Measurements from ENCODE around the gene HCFC1. TPM values are rescaled to one million over a fixed set of nuclear protein-coding genes. Genes with fewer than 3 reads are reported as not detected.
"Not testable (repeated sequence)": the region's sequence is repeated elsewhere in the genome, so short reads cannot be mapped to it uniquely, and the experiment has no call there.

Gene HCFC1
- total RNA-seq, 1 donor from 2014 or later: 39.5 TPM

GRCh38 chrX:153981771-153982533 is 10.3 kb upstream of the HCFC1 start:
- no peak for DNase-seq (ENCODE audit: low spot score)
- intact Hi-C loops (cut with DNase I): no loop called here

- intact Hi-C loops (cut with DNase I): no loop called here
- no peak for DNase-seq (ENCODE audit: low spot score)
Observed at GRCh38 chrX:153981231-153981630, 9.6 kb upstream of the HCFC1 start.

GRCh38 chrX:153980394-153980793 is 8.8 kb upstream of the HCFC1 start:
- DNase-seq (ENCODE audit: low spot score); intact Hi-C loops (cut with DNase I): not testable (repeated sequence)

- intact Hi-C loops (cut with DNase I): loop anchor here (10.0 kb wide), 1 partner anchor 400 kb away; the partner anchor contains the start of genes EMD and FLNA
- no peak for DNase-seq (ENCODE audit: low spot score)
Observed at GRCh38 chrX:153974726-153975286, 3.2 kb upstream of the HCFC1 start.

GRCh38 chrX:153974003-153974725 is 2.5 kb upstream of the HCFC1 start:
- intact Hi-C loops (cut with DNase I): loop anchor here (10.0 kb wide), 1 partner anchor 401 kb away; the partner anchor contains the start of genes EMD and FLNA
- DNase-seq (ENCODE audit: low spot score): no peak

GRCh38 chrX:153973127-153974002 is 1.7 kb upstream of the HCFC1 start:
- intact Hi-C loops (cut with DNase I): loop anchor here (10.0 kb wide), 1 partner anchor 401 kb away; the partner anchor contains the start of genes EMD and FLNA
- no peak for DNase-seq (ENCODE audit: low spot score)

- peak; percentile 95 for DNase-seq (ENCODE audit: low spot score)
- intact Hi-C loops (cut with DNase I): loop anchor here (10.0 kb wide), 1 partner anchor 402 kb away; the partner anchor contains the start of genes EMD and FLNA
Observed at GRCh38 chrX:153972368-153973126, 929 bp upstream of the HCFC1 start, which contains the start of gene TMEM187. Gene TMEM187 (plus strand): TSS chrX:153972754. CDS start chrX:153982063, 9,309 bp downstream.

- DNase-seq (ENCODE audit: low spot score): peak; percentile 97
- intact Hi-C loops (cut with DNase I): loop anchor here (2.0 to 10.0 kb wide), 2 partner anchors 36 to 404 kb away; partner anchors contain the start of genes EMD, FLNA and NAA10
Observed at GRCh38 chrX:153971124-153971449, 531 bp downstream of the HCFC1 start.

- intact Hi-C loops (cut with DNase I): loop anchor here (2.0 to 10.0 kb wide), 2 partner anchors 36 to 404 kb away; partner anchors contain the start of genes EMD, FLNA and NAA10
- no peak for DNase-seq (ENCODE audit: low spot score)
Observed at GRCh38 chrX:153970357-153971123, 1.1 kb downstream of the HCFC1 start.

GRCh38 chrX:153969904-153970356 is 1.7 kb downstream of the HCFC1 start:
- intact Hi-C loops (cut with DNase I): loop anchor here (2.0 to 10.0 kb wide), 2 partner anchors 35 to 405 kb away; partner anchors contain the start of genes EMD, FLNA and NAA10
- DNase-seq (ENCODE audit: low spot score): no peak

- DNase-seq (ENCODE audit: low spot score): no peak
- intact Hi-C loops (cut with DNase I): no loop called here
Observed at GRCh38 chrX:153969125-153969903, 2.3 kb downstream of the HCFC1 start.

- intact Hi-C loops (cut with DNase I): no loop called here
Observed at GRCh38 chrX:153968754-153969124, 2.9 kb downstream of the HCFC1 start.

GRCh38 chrX:153968255-153968654 is 3.4 kb downstream of the HCFC1 start:
- intact Hi-C loops (cut with DNase I): no loop called here
- DNase-seq (ENCODE audit: low spot score): no peak

More at GRCh38 chrX:153968754-153969124, 2.9 kb downstream of the HCFC1 start:
- no peak for DNase-seq (ENCODE audit: low spot score)

GRCh38 chrX:153967536-153968224 is 3.9 kb downstream of the HCFC1 start:
- no peak for DNase-seq (ENCODE audit: low spot score)
- intact Hi-C loops (cut with DNase I): no loop called here

- intact Hi-C loops (cut with DNase I): no loop called here
- no peak for DNase-seq (ENCODE audit: low spot score)
Observed at GRCh38 chrX:153966841-153967535, 4.6 kb downstream of the HCFC1 start.

GRCh38 chrX:153966283-153966688 is 5.3 kb downstream of the HCFC1 start:
- DNase-seq (ENCODE audit: low spot score): no peak
- intact Hi-C loops (cut with DNase I): no loop called here
